HL-60 (cell line): ENCODE data around the gene LRRC4C.

Experiments
- SPI1 ChIP-seq: IDR thresholded peaks from 2 replicates; pipeline ENCODE4 v1.6.1; 2012; ENCODE audit warnings: low read depth, mild to moderate bottlenecking, borderline replicate concordance
- TF ChIP-seq, protein P1 (sequence below): IDR thresholded peaks from one replicate; pipeline ENCODE4 v1.5.1; 2011; ENCODE audit warnings: low read length, control low read depth, inconsistent platforms; ENCODE audit not compliant: insufficient read depth
- TF ChIP-seq, protein P2 (sequence below): IDR thresholded peaks from 2 replicates; pipeline ENCODE4 v1.6.1; 2012; ENCODE audit warnings: low read depth; ENCODE audit not compliant: insufficient replicate concordance

DNA sequence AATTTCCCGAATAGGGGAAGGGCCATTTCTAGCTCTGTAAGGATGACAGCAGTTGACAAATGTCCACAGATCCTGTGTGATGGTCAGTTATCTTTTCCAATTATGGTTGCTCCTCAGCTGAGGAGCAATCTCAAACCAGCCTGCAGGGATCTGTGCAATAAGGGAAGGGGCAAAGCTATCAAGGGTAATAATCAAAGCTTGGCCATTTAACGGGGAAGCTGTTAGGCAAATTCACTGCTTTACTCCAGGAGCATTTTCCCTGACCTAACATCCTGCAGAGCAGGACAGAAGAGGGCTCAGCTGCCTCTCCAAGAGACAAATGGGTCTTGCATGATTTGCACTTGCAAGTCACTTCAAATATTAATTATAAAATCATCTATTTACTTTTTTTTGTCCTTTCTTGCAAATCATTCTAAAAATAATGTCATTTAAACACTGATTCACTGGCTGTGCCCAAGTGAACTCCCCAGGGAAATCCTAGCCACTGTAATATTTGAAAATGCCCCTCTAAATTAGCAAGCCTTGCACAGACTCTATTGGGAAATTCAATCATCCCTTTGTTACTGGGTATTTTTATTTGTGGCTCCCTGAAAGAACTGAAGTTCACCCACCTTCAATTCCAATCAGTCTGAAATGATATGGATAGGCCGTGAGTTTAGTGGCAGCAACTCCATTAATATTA is 1256.7 kb downstream of the LRRC4C start:
- TF ChIP-seq, protein P1, sequence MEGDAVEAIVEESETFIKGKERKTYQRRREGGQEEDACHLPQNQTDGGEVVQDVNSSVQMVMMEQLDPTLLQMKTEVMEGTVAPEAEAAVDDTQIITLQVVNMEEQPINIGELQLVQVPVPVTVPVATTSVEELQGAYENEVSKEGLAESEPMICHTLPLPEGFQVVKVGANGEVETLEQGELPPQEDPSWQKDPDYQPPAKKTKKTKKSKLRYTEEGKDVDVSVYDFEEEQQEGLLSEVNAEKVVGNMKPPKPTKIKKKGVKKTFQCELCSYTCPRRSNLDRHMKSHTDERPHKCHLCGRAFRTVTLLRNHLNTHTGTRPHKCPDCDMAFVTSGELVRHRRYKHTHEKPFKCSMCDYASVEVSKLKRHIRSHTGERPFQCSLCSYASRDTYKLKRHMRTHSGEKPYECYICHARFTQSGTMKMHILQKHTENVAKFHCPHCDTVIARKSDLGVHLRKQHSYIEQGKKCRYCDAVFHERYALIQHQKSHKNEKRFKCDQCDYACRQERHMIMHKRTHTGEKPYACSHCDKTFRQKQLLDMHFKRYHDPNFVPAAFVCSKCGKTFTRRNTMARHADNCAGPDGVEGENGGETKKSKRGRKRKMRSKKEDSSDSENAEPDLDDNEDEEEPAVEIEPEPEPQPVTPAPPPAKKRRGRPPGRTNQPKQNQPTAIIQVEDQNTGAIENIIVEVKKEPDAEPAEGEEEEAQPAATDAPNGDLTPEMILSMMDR: no peak
- no peak for TF ChIP-seq SPI1
- TF ChIP-seq, protein P2, sequence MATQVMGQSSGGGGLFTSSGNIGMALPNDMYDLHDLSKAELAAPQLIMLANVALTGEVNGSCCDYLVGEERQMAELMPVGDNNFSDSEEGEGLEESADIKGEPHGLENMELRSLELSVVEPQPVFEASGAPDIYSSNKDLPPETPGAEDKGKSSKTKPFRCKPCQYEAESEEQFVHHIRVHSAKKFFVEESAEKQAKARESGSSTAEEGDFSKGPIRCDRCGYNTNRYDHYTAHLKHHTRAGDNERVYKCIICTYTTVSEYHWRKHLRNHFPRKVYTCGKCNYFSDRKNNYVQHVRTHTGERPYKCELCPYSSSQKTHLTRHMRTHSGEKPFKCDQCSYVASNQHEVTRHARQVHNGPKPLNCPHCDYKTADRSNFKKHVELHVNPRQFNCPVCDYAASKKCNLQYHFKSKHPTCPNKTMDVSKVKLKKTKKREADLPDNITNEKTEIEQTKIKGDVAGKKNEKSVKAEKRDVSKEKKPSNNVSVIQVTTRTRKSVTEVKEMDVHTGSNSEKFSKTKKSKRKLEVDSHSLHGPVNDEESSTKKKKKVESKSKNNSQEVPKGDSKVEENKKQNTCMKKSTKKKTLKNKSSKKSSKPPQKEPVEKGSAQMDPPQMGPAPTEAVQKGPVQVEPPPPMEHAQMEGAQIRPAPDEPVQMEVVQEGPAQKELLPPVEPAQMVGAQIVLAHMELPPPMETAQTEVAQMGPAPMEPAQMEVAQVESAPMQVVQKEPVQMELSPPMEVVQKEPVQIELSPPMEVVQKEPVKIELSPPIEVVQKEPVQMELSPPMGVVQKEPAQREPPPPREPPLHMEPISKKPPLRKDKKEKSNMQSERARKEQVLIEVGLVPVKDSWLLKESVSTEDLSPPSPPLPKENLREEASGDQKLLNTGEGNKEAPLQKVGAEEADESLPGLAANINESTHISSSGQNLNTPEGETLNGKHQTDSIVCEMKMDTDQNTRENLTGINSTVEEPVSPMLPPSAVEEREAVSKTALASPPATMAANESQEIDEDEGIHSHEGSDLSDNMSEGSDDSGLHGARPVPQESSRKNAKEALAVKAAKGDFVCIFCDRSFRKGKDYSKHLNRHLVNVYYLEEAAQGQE: no peak
